ENCODE results near the gene FBXO41.

- no peak for TF ChIP-seq EZH2phosphoT487 (IDR thresholded peaks at IDR 0.05; ENCODE audit: borderline replicate concordance)
- no peak for TF ChIP-seq SP1 (IDR thresholded peaks at IDR 0.05; ENCODE audit: low read depth)
- no peak for TF ChIP-seq POLR2A (IDR thresholded peaks at IDR 0.05; ENCODE audit: borderline replicate concordance, extremely low read depth, insufficient read depth, insufficient read length)
- TF ChIP-seq POLR2AphosphoS5 (IDR thresholded peaks at IDR 0.05; ENCODE audit: low read depth, low read length), result no peak
These were observed 69.0 kb downstream of the FBXO41 start for GRCh38 chr2:73215254-73215653.
